HG03354 (cell line): ENCODE data around the gene PSMD12.
"Not testable (repeated sequence)": the region's sequence is repeated elsewhere in the genome, so short reads cannot be mapped to it uniquely, and the experiment has no call there.

Experiments used
- ATAC-seq: cut with Tn5 transposase; IDR thresholded peaks from one replicate; pipeline ENCODE4 v1.9.1; 2021; ENCODE audit warnings: mild to moderate bottlenecking; ENCODE audit not compliant: unreplicated experiment, poor library complexity, severe bottlenecking

The PSMD12 gene

DNA sequence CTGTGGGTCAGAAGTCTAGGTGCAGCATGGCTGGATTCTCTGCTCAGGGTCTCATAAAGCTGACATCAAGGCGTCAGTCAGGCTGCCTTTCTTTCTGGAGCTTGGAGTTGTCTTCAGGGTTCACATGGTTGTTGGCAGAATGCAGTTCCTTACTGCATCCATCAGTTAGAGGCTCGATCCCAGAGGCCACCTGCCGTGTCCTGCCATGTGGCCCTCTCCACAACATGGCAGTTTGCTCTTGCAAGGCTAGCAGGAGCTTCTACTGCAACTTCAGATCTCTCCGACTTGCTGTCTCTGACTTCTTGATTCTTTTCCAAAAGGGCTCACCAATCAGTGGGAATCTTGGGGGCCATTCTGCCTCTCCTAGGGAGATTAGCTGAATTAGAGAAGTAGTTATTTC, 22.6 kb upstream of the PSMD12 start:
- no peak for ATAC-seq

DNA sequence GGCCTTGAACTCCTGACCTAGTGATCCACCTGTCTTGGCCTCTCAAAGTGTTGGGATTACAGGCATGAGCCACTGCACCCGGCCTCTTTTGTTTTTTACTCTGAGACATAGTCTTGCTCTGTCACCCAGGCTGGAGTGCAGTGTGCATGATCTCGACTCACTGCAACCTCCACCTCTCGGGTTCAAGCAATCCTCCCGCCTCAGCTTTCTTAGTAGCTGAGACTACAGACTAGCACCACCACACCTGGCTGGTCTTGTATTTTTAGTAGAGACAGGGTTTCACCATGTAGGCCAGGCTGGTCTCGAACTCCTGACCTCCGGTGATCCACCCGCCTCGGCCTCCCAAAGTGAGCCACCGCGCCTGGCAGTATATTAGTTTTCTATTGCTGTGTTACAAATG, 22.2 kb upstream of the PSMD12 start:
- ATAC-seq, result not testable (repeated sequence)

DNA sequence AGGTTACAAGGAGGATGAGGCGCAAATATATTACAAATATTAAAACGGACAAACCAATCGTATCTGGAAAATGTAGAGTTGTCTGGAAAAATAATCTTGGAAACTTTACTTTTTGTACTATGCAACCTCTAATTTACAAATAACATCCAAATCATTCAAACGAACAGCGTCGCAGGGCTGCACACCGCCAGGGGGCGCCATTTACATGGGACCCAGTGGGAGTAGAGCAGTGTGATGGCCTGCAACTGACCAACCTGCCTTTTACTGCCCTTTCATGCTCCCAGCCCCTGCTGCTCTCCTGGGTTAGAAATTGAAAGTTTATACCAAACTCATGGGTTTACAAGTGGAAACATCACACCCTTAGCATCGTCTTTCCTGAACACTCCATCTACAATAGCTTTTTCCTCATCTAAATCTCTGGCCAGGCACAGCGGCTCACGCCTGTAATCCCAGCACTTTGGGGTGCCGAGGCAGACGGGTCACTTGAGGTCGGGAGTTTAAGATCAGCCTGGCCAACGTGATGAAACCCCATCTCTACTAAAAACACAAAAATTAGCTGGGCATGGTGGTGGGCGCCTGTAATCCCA, 20.7 kb upstream of the PSMD12 start:
- no peak for ATAC-seq

DNA sequence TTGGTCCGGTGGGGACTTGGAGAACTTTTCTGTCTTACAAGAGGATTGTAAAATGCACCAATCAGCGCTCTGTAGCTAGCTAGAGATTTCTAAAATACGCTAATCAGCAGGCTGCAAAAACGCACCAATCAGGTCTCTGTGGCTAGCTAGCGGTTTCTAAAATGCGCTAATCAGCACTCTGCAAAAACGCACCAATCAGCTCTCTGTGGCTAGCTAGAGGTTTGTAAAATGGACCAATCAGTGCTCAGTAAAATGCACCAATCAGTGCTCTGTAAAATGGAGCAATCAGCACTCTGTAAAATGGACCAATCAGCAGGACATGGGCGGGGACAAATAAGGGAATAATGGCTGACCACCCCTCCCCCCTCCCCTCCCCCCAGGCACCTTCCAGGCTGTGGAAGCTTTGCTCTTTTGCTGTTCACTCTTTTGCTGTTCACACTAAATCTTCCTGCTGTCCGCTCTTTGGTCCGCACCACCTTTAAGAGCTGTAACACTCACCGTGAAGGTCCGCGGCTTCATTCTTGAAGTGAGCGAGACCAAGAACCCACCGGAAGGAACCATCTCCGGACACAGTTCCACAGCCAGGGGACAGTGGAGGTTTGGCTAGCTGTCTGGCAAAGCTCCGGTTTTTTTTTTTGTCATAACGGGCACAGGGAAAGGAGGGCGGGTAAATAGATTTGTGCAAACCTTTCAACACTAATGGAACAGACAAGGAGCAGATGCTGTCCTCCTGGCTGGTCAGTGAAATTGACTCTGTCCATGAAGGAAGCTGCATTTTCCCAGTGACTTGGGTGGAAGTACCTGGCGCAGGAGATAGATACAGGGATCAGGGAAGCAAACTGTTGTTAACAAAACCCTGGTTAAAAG, 19.0 kb upstream of the PSMD12 start:
- no peak for ATAC-seq

DNA sequence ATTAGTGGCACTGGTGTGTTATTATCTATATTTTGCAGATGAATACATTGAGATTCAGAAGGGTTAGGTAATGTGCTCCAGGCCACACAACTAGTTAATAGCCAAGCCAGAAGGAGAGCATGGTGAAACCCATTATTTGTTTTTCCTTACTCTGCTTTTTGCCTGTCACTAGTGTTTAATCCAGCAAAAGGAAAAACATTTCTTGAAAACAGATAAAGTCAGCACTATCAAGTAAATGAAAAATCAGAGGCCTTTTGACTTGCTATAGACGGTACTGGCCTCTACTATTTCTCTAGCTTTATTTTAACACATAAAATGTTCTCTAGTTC, 15.5 kb upstream of the PSMD12 start:
- ATAC-seq, result no peak

DNA sequence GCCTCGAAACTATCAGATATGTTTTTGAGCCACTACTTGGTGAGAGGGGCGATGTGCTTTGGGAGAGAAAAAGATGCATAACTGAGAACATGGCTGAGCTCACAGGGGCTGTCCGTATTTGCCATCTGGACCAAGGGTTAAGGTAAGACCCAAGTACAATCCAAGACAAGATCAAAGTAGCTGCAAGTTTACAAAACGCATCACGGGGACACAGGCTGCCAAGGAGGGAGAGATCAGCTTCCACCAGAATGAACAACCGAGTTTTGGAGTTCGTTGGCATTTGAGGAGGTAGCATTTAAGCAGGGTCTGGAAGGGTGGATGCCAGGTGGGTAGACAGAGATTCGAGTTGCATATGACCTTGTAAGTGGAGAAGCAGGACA, 12.9 kb upstream of the PSMD12 start:
- ATAC-seq, result no peak

DNA sequence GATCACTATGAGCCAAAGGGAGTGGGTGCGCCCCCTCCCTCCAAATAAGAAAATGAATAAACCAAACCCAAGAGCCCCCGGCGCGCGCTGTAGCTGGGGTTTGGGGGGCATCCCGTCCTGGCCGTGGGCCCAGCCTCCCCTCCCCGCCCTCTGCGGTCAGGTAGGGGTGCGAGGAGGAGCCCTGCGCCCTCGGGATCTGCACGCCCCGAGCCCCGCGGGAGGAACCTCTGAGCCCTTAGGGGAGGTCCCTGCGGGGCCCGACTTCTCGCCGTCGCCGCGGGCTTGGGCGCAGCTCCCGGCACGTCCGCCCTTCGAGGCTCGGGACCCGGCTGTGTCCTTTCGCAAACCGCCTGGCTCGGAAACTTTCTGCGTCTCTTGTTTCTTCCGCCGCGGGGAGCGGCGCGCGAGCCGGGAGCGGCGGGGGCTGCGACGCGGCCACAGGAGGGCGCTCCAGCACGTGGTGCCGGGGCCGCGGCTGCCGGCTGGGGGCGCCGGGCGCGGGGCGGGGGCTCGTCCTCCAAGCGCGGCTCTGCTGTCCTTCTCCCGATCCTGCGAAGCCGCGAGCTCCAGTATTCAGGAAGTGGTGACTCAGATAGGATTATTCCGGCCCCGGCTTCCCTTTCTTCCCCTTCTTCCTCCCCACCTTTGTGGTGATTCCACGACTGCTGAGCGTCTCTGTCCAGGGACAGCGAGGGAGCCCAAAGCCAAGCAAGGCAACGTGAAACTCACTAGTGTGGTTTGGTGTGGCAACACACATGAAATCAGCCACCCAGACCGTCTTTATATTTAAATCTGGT, 12.3 kb upstream of the PSMD12 start:
- ATAC-seq, result peak; percentile 43

DNA sequence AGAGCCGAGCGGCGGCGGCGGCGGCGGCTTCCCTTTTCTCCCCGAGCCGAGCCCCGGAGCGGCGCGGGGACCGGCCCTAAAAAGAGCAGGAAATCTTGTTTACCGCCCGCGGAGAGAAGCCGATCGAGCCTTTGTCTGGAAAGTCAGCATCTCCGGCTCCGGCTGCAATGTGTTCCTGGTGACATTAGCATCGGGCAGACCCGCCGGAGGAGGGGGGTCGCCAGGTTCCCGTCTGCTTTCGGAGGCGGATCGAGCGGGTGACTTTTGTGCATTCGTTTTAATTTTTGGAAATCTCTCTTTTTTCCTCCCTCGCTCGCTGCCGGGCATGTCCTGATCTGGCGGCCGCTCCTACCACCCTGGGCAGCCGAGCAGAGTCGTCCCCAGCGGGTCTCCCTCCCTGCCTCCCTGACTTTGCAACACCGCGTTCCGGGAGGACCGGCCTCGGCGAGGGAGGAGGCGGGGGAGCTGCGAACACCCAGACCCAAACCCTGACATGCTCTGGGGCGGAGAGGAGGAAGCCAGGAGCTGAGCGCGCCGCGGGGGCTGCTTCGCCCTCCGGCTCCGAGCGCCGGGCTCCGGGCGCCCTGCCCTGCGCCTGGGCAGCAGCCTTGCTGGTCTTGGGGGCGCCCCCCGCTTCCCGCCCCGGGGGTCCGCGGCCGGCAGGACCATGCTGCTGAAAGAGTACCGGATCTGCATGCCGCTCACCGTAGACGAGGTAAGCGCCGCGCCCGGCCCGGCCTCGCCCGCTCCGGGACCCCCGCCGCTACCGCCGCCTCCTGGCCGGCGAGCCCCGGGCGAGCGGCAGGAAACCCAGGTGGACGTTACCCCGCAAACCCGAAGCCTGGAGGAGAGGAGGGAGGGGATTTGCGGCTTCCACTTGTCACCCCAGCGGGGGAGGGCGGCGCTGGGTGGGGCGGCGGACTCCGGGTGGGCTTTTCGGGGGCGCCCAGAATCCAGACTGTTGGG, 11.4 kb upstream of the PSMD12 start:
- peak; percentile 26 for ATAC-seq

DNA sequence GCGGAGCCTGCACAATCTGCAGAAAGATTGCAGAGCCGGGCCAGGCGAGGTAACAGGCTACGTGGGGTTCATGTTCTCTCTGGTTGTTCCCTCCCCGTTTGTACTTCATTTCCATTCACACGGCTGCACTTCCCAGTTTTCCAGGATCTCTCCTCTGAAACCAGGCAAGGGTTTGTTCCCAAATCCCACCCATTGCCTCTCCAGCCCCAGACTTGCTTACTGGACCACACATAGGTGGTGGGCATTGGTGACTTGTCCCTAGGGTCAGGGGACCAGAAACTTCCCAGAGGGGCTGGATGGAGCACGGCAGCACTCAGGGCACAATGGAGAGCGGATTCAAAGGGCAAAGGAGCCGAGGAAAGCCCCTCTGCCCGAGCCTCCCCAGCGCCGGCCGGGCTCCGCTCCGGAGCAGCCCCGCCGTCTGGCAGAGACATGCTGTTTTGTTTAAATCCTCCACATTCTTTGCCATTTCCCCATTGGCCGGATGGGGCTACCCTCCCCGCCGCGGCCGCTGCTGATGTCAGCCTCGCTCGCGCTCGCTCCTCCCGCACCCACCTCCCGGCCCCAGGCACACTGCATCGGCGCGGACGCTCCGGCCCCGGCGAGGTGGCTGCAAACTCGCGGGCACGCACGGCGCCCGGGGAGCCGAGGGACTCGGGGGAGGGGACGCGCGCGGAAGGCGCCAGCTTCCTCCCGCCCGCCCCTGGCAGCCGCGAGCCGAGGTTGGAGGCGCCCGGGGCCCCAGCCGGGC, 10.5 kb upstream of the PSMD12 start, which contains the start of gene PITPNC1:
PITPNC1 (plus strand) TSS at position 545 of the 751 bp plus-strand sequence.
- peak; percentile 75 for ATAC-seq

DNA sequence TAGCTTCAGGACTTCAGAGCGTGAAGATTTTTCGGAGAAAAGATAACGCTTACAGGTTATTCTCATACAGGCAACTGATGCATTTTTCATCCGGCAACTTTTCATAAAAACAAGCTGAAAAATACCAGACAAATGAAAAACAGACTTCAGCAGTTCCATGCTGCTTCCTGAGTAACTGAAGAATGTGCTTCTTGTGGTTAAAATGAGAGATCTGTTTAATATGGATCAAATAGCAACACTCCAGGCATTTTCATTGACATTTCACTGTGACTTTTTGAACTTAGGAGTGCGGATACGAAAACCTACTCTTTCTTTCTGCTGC, 10.0 kb upstream of the PSMD12 start:
- no peak for ATAC-seq

DNA sequence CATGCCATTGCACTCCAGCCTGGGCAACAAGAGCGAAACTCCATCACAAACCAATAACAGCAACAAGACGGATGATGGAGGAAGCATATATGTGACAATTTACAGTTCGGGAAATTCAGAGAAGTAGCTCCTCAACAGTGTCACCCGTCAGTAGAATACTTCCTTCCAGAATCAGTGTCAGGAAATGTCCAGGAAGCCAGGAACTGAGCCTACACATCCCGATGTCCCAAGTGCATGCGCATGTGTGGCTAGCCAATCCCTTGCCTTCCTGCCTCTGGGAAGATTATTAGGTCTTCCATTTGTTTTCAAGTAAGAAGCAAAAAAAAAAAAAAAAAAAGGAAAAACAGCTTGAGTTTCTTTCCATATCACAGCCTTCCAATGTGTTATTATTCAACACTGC, 9.3 kb upstream of the PSMD12 start:
- no peak for ATAC-seq

DNA sequence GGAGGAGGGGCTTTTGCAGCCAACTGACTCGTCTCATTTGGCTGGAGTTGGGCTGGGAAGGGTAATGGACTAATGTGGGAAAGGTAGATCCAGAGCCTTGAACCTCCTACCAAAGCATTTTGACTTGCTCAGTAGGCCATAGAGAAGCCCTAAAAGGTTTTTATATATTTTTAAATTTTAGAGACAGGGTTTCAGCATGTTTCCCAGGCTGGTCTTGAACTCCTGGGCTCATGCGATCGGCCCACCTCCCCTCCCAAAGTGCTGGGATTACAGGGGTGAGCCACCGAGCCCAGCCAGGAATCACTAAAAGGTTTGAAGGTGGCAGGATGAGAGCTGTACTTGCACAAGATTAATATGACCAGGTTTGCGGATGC, 8.7 kb upstream of the PSMD12 start:
- ATAC-seq, result no peak

DNA sequence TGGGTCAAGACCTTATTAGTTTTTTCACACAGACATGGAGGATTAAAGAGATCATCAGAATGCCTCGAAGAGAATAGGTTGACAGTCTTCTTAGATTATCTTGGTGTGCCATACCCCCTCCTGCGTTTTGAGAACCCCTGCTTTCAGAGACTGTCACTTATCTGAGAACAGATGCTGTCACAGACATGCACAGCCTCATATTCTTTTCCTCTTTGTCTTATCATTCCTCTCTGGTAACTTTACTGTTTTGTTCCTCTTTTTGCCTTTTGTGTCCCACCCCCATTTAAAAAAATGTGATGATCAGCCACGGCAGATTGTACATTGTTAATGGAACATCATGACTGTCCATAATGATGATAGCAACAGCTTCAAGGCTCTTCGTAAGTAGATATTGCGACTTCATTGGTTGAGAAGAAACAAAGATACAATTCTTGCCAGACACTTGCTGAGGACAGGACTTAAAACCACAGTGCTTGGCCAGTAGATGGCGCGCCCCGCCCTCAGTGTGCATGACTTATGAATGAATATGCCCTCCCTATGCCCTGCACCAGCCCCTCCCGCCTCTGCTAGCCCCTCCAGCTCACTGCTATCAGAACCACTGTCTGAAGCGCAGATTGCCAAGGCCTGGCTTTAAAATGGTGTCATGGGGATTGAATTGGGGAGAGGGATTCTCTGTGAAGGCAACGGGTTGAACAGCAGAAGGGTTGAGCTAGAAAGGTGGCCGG, 8.1 kb upstream of the PSMD12 start:
- ATAC-seq, result no peak

DNA sequence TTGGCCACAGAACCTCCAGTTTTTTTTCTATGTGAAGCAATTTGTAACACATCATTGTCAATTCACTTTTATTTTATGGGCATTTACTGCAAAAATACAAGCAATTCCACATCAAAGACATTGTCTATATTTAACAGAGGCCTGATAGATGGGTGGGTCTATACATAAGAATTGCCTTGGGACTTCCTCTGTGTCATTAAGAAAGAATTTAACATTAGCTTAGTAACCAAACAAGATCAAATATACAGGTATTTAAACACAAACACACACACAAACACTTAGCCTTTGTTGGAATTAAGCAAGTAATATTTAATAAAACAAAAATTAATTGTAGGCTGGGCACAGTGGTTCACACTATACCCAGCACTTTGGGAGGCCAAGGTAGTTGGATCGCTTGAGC, 6.4 kb upstream of the PSMD12 start:
- ATAC-seq, result no peak

DNA sequence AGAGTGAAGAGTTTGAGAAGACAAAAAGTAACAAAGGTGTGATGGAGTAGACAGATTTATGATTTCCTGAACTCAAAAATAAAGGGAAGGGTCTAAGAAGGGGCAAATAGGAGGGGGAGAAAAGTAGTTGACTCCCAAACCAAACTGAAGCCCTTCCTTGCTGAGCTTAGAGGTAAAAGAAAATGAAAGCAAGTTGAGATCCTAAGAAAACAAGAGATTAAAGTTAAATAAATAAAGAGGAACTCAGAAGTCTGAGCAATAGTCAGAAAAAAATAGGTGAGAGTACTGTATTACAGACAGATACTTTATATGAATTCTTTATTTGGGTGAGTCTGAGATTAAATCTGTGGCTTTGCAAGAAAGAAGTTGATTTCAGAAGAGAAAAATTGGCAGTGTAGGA, 3.3 kb upstream of the PSMD12 start:
- no peak for ATAC-seq

DNA sequence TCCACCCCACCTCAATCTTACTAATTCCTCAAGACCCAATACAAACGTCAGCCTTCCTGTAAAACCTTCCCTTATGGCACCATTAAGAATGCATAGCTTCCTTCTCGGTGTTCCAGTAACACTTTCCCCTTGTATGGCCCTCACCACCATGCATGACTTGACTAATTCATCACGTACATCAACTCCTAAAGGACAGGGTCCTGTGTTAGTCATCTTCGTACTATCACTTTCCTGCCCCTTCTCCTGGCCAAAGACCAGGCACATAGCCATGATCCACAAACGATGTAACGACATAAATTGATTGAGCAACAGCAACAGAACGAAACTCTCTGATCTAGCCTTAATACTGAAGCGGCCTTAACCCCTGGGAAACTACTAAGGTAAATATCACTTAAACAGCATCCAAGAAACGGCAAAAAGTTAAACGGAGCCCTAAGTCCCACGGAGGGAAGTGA, 612 bp downstream of the PSMD12 start:
- peak; percentile 14 for ATAC-seq

DNA sequence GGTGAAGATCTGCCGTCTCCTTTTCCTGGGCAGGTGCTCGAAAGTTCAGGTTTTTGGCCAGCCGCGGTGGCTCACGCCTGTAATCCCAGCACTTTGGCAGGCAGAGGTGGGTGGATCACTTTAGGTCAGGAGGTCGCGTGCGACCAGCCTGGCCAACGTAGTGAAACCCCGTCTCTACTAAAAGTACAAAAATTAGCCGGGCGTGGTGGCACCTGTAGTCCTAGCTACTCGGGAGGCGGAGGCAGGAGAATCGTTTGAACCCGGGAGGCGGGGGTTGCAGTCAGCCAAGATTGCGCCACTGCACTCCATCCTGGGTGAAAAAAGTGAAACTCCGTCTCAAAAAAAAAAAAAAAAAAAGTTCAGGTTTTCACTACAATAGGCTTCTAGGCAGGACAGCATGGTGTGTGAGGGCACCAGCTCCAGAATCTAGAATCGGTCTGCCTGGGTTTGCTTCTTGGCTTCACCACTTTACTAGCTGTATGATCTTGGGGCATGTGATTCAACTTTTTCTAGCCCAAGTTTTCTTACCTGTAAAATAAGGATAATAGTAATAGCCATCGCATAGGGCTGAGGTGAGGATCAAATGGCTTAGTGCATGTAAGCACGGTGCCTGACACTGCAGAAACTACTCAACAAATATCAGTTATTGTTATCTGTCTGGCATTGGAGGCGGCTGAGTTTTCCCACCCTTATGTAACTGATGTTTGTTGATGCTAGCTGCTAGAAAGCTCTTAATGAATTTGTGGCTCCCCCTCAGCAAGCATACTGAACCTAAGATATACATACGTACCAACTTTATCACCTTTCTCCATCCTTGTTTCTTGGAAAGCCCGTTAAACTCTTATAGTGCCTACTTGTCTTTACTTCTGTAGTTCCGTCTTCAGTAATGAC, 1.3 kb downstream of the PSMD12 start:
- ATAC-seq, result no peak

DNA sequence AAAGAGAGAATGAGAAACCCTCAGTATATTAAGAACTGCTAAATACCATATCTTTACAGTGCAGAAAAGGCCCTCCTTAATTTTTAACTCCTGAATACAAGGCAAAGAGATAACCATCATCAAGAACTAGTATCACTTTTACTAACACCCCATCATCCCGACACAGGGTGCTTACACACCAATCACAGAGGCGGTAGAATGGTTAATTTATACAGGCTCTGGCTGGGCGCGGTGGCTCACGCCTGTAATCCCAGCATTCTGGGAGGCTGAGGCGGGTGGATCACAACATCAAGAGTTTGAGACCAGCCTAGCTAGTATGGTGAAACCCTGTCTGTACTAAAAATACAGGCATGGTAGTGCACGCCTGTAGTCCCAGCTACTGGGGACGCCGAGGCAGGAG, 4.2 kb downstream of the PSMD12 start:
- no peak for ATAC-seq
